Dendritic cell treated with granulocyte-macrophage colony-stimulating factor and Interleukin-4, amounts not matched to agents 40 ng/mL and 50 ng/mL, for 4 days (primary cell): ENCODE data around the gene TRANK1.
A peak's percentile ranks its signal among the peaks of the same experiment; 100 is the strongest.
"Not testable (repeated sequence)": the region's sequence is repeated elsewhere in the genome, so short reads cannot be mapped to it uniquely, and the experiment has no call there.

Experiments used
- H3K27ac Mint-ChIP-seq: one replicate; pipeline ENCODE4 v1.8.0; 2022; ENCODE audit warnings: mild to moderate bottlenecking, mixed read lengths
- H3K27me3 Mint-ChIP-seq: one replicate; pipeline ENCODE4 v1.8.0; 2022; ENCODE audit warnings: mild to moderate bottlenecking, mixed read lengths
- H3K36me3 Mint-ChIP-seq: one replicate; pipeline ENCODE4 v1.8.0; 2022; ENCODE audit warnings: low read depth, mixed read lengths
- H3K4me1 Mint-ChIP-seq: one replicate; pipeline ENCODE4 v1.8.0; 2022; ENCODE audit warnings: low read depth, mixed read lengths
- H3K4me3 Mint-ChIP-seq: one replicate; pipeline ENCODE4 v1.8.0; 2022; ENCODE audit warnings: mild to moderate bottlenecking, moderate library complexity, mixed read lengths
- H3K9me3 Mint-ChIP-seq: one replicate; pipeline ENCODE4 v1.8.0; 2022; ENCODE audit warnings: mixed read lengths
- intact Hi-C: fragments of 100-400 bp; cut with micrococcal nuclease; formaldehyde crosslinking; loops from one replicate; pipeline ENCODE4 v1.15.0; 2022

TRANK1 gene

GRCh38 chr3:36901588-36901987, 43.3 kb downstream of the TRANK1 start:
- no peak overlapping the region for H3K27ac Mint-ChIP-seq

GRCh38 chr3:36900474-36901443, 44.1 kb downstream of the TRANK1 start:
- no peak overlapping the region for H3K4me3 Mint-ChIP-seq
- no peaks in the 10 kb centered on the region for H3K27me3 Mint-ChIP-seq
- H3K4me1 Mint-ChIP-seq: peaks cover 9% of the 10 kb centered on the region
- H3K36me3 Mint-ChIP-seq: peaks cover 41% of the 10 kb centered on the region
- no peak overlapping the region for H3K27ac Mint-ChIP-seq
- no peaks in the 10 kb centered on the region for H3K9me3 Mint-ChIP-seq
- intact Hi-C loops: no loop called here

More at GRCh38 chr3:36901588-36901987, 43.3 kb downstream of the TRANK1 start:
- Mint-ChIP-seq H3K36me3 (peaks cover 41% of the 10 kb centered on the region), H3K27me3 (no peaks in the 10 kb centered on the region), H3K4me1 (peaks cover 14% of the 10 kb centered on the region), H3K4me3 (no peak overlapping the region), H3K9me3 (no peaks in the 10 kb centered on the region)
- intact Hi-C loops: no loop called here

- intact Hi-C loops: no loop called here
- H3K4me3 Mint-ChIP-seq: no peak overlapping the region
- no peaks in the 10 kb centered on the region for H3K27me3 Mint-ChIP-seq
- H3K27ac Mint-ChIP-seq: peak overlapping the region; percentile 30
- H3K9me3 Mint-ChIP-seq: no peaks in the 10 kb centered on the region
- peaks cover 45% of the 10 kb centered on the region for H3K36me3 Mint-ChIP-seq
- H3K4me1 Mint-ChIP-seq: peaks cover 30% of the 10 kb centered on the region
Measured at GRCh38 chr3:36895496-36896409, 49.1 kb downstream of the TRANK1 start.

GRCh38 chr3:36894914-36895313, 49.9 kb downstream of the TRANK1 start:
- H3K36me3 Mint-ChIP-seq: peaks cover 51% of the 10 kb centered on the region
- intact Hi-C loops: no loop called here

GRCh38 chr3:36893826-36894225, 51.0 kb downstream of the TRANK1 start:
- intact Hi-C loops: no loop called here
- H3K36me3 Mint-ChIP-seq: peaks cover 54% of the 10 kb centered on the region
- H3K4me1 Mint-ChIP-seq: peaks cover 30% of the 10 kb centered on the region
- no peaks in the 10 kb centered on the region for H3K9me3 Mint-ChIP-seq
- H3K4me3 Mint-ChIP-seq: no peak overlapping the region
- H3K27ac Mint-ChIP-seq: peak overlapping the region; percentile 39
- no peaks in the 10 kb centered on the region for H3K27me3 Mint-ChIP-seq

More at GRCh38 chr3:36894914-36895313, 49.9 kb downstream of the TRANK1 start:
- Mint-ChIP-seq H3K27me3 (no peaks in the 10 kb centered on the region), H3K4me1 (peaks cover 30% of the 10 kb centered on the region), H3K4me3 (no peak overlapping the region), H3K27ac (peak overlapping the region; percentile 30), H3K9me3 (no peaks in the 10 kb centered on the region)

- Mint-ChIP-seq H3K36me3 (peaks cover 52% of the 10 kb centered on the region), H3K9me3 (no peaks in the 10 kb centered on the region), H3K27ac (peak overlapping the region; percentile 39), H3K27me3 (no peaks in the 10 kb centered on the region), H3K4me1 (peaks cover 30% of the 10 kb centered on the region), H3K4me3 (no peak overlapping the region)
- intact Hi-C loops: no loop called here
Measured at GRCh38 chr3:36893137-36893557, 51.7 kb downstream of the TRANK1 start.

- intact Hi-C loops: no loop called here
- Mint-ChIP-seq H3K4me1 (peaks cover 30% of the 10 kb centered on the region), H3K36me3 (peaks cover 50% of the 10 kb centered on the region), H3K27me3 (no peaks in the 10 kb centered on the region), H3K9me3 (no peaks in the 10 kb centered on the region), H3K27ac (peak overlapping the region; percentile 39), H3K4me3 (no peak overlapping the region)
Measured at GRCh38 chr3:36892457-36893136, 52.3 kb downstream of the TRANK1 start.

GRCh38 chr3:36891701-36892160, 53.1 kb downstream of the TRANK1 start:
- Mint-ChIP-seq H3K27me3 (no peaks in the 10 kb centered on the region), H3K36me3 (peaks cover 52% of the 10 kb centered on the region), H3K9me3 (no peaks in the 10 kb centered on the region), H3K4me1 (peaks cover 30% of the 10 kb centered on the region), H3K4me3 (no peak overlapping the region), H3K27ac (no peak overlapping the region)
- intact Hi-C loops: no loop called here

GRCh38 chr3:36891097-36891496, 53.8 kb downstream of the TRANK1 start:
- H3K4me3 Mint-ChIP-seq, H3K27me3 Mint-ChIP-seq, H3K27ac Mint-ChIP-seq, intact Hi-C loops, H3K9me3 Mint-ChIP-seq: not testable (repeated sequence)
- H3K4me1 Mint-ChIP-seq: peaks cover 30% of the 10 kb centered on the region
- peaks cover 58% of the 10 kb centered on the region for H3K36me3 Mint-ChIP-seq

- Mint-ChIP-seq H3K9me3 (no peaks in the 10 kb centered on the region), H3K27me3 (no peaks in the 10 kb centered on the region), H3K4me1 (peaks cover 28% of the 10 kb centered on the region), H3K27ac (no peak overlapping the region), H3K36me3 (peaks cover 59% of the 10 kb centered on the region), H3K4me3 (no peak overlapping the region)
- intact Hi-C loops: no loop called here
Measured at GRCh38 chr3:36890261-36890660, 54.6 kb downstream of the TRANK1 start.

- H3K27me3 Mint-ChIP-seq: no peaks in the 10 kb centered on the region
- H3K27ac Mint-ChIP-seq: no peak overlapping the region
- peaks cover 2% of the 10 kb centered on the region for H3K4me1 Mint-ChIP-seq
- H3K36me3 Mint-ChIP-seq: peaks cover 13% of the 10 kb centered on the region
- H3K4me3 Mint-ChIP-seq: no peak overlapping the region
- intact Hi-C loops: no loop called here
- H3K9me3 Mint-ChIP-seq: no peaks in the 10 kb centered on the region
Measured at GRCh38 chr3:36881735-36882134, 63.1 kb downstream of the TRANK1 start.

- H3K36me3 Mint-ChIP-seq, H3K27ac Mint-ChIP-seq: not testable (repeated sequence)
- peaks cover 12% of the 10 kb centered on the region for H3K4me1 Mint-ChIP-seq
Measured at GRCh38 chr3:36879842-36880241, 65.0 kb downstream of the TRANK1 start.

GRCh38 chr3:36877930-36878685, 66.7 kb downstream of the TRANK1 start:
- Mint-ChIP-seq H3K27ac (no peak overlapping the region), H3K9me3 (no peaks in the 10 kb centered on the region), H3K4me3 (no peak overlapping the region), H3K36me3 (peaks cover under 1% of the 10 kb centered on the region), H3K4me1 (peaks cover 12% of the 10 kb centered on the region), H3K27me3 (no peaks in the 10 kb centered on the region)
- intact Hi-C loops: no loop called here

More at GRCh38 chr3:36879842-36880241, 65.0 kb downstream of the TRANK1 start:
- H3K4me3 Mint-ChIP-seq, intact Hi-C loops, H3K27me3 Mint-ChIP-seq, H3K9me3 Mint-ChIP-seq: not testable (repeated sequence)
